Measurements from ENCODE around the gene GTF2A2.

DNA sequence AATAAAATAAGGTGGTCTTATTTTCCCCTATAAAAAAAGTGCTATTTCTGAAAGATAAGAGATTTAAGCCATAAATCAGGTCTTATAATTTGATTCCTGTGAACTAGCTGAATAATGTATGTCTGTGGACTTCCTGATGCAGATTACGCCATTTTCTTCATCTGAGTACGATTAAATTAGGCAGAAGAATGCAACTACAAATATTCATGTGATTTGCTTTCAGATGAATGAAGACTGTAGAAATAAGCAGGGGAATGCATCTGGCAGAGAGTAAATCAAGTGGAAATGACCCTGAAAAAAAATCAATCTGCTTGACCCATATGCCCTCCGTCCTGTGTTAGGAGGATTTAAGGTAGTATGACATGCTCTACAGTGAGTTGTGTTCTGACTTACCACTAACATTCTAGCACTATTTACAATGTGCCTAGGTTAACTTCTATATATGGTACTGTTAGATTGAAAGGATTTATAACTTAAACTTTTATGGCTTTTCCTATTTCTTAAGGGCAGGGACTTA, 17.1 kb upstream of the GTF2A2 start:
- TF ChIP-seq, protein P1, sequence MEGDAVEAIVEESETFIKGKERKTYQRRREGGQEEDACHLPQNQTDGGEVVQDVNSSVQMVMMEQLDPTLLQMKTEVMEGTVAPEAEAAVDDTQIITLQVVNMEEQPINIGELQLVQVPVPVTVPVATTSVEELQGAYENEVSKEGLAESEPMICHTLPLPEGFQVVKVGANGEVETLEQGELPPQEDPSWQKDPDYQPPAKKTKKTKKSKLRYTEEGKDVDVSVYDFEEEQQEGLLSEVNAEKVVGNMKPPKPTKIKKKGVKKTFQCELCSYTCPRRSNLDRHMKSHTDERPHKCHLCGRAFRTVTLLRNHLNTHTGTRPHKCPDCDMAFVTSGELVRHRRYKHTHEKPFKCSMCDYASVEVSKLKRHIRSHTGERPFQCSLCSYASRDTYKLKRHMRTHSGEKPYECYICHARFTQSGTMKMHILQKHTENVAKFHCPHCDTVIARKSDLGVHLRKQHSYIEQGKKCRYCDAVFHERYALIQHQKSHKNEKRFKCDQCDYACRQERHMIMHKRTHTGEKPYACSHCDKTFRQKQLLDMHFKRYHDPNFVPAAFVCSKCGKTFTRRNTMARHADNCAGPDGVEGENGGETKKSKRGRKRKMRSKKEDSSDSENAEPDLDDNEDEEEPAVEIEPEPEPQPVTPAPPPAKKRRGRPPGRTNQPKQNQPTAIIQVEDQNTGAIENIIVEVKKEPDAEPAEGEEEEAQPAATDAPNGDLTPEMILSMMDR (IDR thresholded peaks at IDR 0.05): no peak
- no peak for TF ChIP-seq POLR2AphosphoS5 (IDR thresholded peaks at IDR 0.05)

Measured in stomach (tissue), 4 donors.